Adipocyte (in vitro differentiated cells): ENCODE results near the gene CTF1.
A peak's percentile ranks its signal among the peaks of the same experiment; 100 is the strongest.
"Not testable (repeated sequence)": the region's sequence is repeated elsewhere in the genome, so short reads cannot be mapped to it uniquely, and the experiment has no call there.

ENCODE experiments used
- DNase-seq: peaks from one replicate; pipeline ENCODE4 v3.0.0-alpha.2; 2015; ENCODE audit warnings: low read depth
- H3K27me3 ChIP-seq: replicated peaks from 2 replicates; pipeline ENCODE4 v1.7.0; 2013; ENCODE audit warnings: mild to moderate bottlenecking, low read length, moderate library complexity; ENCODE audit not compliant: control insufficient read depth, insufficient read depth
- H3K36me3 ChIP-seq: 2 replicates; pipeline ENCODE4 v1.7.0; 2013; ENCODE audit warnings: low read length, mild to moderate bottlenecking, moderate library complexity; ENCODE audit not compliant: control insufficient read depth, insufficient read depth, severe bottlenecking
- H3K4me1 ChIP-seq: 2 replicates; pipeline ENCODE4 v1.7.0; 2013; ENCODE audit warnings: mild to moderate bottlenecking, low read length, moderate library complexity; ENCODE audit not compliant: control insufficient read depth, insufficient read depth
- H3K4me3 ChIP-seq: 2 replicates; pipeline ENCODE4 v1.7.0; 2013; ENCODE audit warnings: mild to moderate bottlenecking, low read length, moderate library complexity
- H3K9ac ChIP-seq: 2 replicates; pipeline ENCODE4 v1.7.0; 2013; ENCODE audit warnings: mild to moderate bottlenecking, low read length, moderate library complexity
- H3K9me3 ChIP-seq: 2 replicates; pipeline ENCODE4 v1.7.0; 2013; ENCODE audit warnings: mild to moderate bottlenecking, low read length, moderate library complexity; ENCODE audit not compliant: control insufficient read depth

Gene CTF1

DNA sequence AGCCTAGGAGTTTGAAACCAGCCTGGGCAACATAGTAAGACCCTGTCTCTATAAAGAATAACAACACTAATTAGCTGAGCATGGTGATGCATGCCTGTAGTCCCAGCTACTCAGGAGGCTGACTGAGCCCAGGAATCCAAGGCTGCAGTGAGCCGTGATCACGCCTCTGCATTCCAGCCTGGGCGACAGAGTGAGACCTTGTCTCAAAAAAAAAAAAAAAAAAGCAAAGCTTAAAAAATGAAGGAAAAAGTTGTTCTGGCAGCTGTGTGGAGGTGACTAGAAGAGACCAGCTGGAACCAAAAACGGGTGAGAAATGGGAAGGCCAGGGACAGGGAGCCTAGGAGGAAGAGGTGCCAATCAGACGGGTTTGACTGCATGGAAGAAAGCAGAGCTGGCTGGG, 6.7 kb upstream of the CTF1 start:
- Histone ChIP-seq H3K9ac (no peak overlapping the region), H3K4me1 (peaks cover 13% of the 10 kb centered on the region), H3K4me3 (no peak overlapping the region), H3K9me3 (no peaks in the 10 kb centered on the region), H3K27me3 (no peaks in the 10 kb centered on the region), H3K36me3 (peaks cover 17% of the 10 kb centered on the region)
- no peak for DNase-seq

- not testable (repeated sequence) for H3K27me3 ChIP-seq, DNase-seq, H3K9ac ChIP-seq, H3K9me3 ChIP-seq, H3K36me3 ChIP-seq, H3K4me3 ChIP-seq
- H3K4me1 ChIP-seq, result peaks cover 29% of the 10 kb centered on the region
Observed at GRCh38 chr16:30891043-30891823, 5.2 kb upstream of the CTF1 start.

DNA sequence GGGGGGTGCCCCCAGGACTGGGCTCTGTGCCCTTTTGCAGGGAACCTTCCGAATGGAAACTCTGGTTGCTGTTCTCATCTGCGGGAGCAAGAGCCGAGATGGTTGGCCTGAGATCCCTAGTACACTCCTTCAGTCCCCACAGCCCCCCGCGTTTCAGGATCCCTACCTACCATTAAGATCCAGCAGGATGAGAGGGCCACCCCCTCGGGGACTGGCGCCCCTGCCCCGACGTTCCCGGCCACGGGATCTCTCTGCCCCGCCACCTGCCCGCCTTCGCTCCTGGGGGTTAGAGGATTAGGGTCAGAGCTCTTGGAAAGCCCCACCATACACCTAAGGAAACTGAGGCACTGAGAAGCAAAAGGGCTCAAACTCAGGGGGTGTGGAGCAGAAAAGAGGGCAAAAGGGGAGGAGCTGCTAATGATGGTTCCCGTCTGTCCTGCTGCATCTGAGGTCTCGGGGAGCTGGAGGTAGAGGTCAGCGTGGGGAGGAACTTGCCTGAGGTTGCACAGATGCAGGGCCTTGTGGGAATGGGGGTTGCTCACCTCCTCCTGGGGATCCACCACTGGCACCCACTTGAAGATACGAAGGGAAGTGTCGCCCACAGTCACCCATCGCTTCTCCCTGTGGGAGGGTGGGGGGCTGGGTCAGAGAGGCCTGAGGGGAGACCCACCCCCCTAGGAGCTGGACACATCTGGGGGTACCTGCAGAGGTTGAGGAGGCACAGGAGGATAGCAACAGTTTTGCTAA, 3.6 kb upstream of the CTF1 start:
- Histone ChIP-seq H3K36me3 (peaks cover 5% of the 10 kb centered on the region), H3K4me3 (peak overlapping the region; percentile 85), H3K4me1 (peaks cover 32% of the 10 kb centered on the region), H3K9ac (peak overlapping the region; percentile 96), H3K9me3 (no peaks in the 10 kb centered on the region), H3K27me3 (no peaks in the 10 kb centered on the region)
- DNase-seq, result no peak

GRCh38 chr16:30893417-30893743, 3.0 kb upstream of the CTF1 start:
- no peaks in the 10 kb centered on the region for H3K27me3 ChIP-seq
- H3K4me3 ChIP-seq, result peak overlapping the region; percentile 85
- H3K9me3 ChIP-seq, result no peaks in the 10 kb centered on the region
- peak overlapping the region; percentile 96 for H3K9ac ChIP-seq
- H3K36me3 ChIP-seq, result peaks cover 5% of the 10 kb centered on the region
- DNase-seq, result no peak
- H3K4me1 ChIP-seq, result peaks cover 32% of the 10 kb centered on the region

GRCh38 chr16:30893744-30894539, 2.5 kb upstream of the CTF1 start, which contains the start of gene BCL7C:
Gene BCL7C, minus strand, starts transcription at chr16:30894077. Its CDS starts 133 bp downstream, at chr16:30893944.
- Histone ChIP-seq H3K27me3 (no peaks in the 10 kb centered on the region), H3K4me1 (peaks cover 32% of the 10 kb centered on the region), H3K36me3 (peaks cover 4% of the 10 kb centered on the region), H3K9ac (peak within 1 kb of the TSS; percentile 96), H3K9me3 (no peaks in the 10 kb centered on the region), H3K4me3 (peak within 1 kb of the TSS; percentile 85)
- DNase-seq, result peak; percentile 96

DNA sequence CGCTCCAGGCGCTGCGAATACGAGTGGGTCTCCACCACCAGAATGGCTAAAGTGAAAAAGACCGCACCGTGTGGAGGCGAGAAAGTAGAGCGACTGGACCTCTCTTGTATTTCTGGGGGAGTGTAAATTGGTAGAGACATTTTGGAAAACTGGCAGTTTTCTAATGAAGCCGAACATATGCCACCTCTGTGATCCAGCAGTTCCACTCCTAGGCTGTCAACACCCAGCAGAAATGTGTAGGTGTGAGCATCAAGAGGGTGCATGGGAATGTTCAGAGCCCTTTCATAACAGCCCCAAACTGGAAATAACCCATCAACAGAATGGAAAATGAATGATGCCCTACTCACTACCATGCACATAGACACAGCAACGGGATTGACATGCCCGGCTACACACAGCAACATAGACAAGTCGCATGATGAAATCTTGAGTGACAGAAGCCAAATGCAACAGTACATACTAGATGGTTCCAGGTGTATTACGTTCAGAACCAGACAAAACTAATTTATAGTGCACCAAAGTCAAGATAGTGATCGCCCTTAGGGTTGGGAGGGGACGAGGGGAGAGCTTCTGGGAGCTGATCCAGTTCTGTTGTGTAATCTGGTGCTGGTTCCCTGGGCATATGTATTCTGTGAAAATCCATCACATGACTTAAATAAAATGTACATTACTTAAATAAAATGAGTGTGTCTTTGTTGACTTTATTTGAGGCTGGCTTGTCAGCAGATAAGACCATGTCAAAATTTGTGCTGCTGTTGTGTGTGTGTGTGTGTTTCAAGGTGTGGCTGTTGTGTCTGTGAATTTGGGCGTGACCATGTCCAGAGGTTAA, 1.7 kb upstream of the CTF1 start:
- H3K4me1 ChIP-seq, result peaks cover 32% of the 10 kb centered on the region
- no peaks in the 10 kb centered on the region for H3K9me3 ChIP-seq
- no peaks in the 10 kb centered on the region for H3K36me3 ChIP-seq
- peak overlapping the region; percentile 82 for H3K4me3 ChIP-seq
- peak overlapping the region; percentile 76 for H3K9ac ChIP-seq
- H3K27me3 ChIP-seq, result no peaks in the 10 kb centered on the region
- DNase-seq, result peak; percentile 74

DNA sequence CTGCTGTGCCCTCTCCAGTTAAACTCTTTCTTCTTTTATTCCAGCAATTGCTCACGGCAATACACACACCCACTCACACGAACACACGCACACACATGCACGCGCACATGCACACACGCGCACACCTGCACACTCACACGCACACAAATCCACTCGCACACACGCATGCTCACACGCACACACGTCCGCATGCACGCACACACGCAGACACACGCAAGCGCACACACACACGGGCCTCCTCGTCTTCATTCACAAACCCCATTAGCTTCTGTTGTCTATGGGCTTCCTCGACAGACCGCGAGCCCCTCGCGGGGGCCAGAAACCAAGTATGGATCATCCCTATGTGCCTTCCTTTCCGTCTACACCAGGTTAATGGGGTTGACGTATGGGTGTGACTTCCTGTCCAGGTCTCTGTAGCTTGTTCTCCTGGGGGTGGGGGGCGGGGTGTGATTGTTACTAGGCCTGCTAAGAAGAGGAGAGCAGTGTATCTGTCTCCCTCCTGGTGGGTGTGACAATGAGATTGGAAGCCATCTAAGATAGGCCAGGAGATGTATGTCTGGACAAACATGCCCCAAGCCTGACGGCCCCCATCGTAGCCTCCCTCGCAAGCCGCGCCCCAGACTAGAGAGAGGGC, 670 bp upstream of the CTF1 start:
- H3K4me3 ChIP-seq, result peak overlapping the region; percentile 83
- no peaks in the 10 kb centered on the region for H3K36me3 ChIP-seq
- H3K27me3 ChIP-seq, result no peaks in the 10 kb centered on the region
- peak overlapping the region; percentile 94 for H3K9ac ChIP-seq
- no peaks in the 10 kb centered on the region for H3K9me3 ChIP-seq
- DNase-seq, result no peak
- peaks cover 32% of the 10 kb centered on the region for H3K4me1 ChIP-seq

DNA sequence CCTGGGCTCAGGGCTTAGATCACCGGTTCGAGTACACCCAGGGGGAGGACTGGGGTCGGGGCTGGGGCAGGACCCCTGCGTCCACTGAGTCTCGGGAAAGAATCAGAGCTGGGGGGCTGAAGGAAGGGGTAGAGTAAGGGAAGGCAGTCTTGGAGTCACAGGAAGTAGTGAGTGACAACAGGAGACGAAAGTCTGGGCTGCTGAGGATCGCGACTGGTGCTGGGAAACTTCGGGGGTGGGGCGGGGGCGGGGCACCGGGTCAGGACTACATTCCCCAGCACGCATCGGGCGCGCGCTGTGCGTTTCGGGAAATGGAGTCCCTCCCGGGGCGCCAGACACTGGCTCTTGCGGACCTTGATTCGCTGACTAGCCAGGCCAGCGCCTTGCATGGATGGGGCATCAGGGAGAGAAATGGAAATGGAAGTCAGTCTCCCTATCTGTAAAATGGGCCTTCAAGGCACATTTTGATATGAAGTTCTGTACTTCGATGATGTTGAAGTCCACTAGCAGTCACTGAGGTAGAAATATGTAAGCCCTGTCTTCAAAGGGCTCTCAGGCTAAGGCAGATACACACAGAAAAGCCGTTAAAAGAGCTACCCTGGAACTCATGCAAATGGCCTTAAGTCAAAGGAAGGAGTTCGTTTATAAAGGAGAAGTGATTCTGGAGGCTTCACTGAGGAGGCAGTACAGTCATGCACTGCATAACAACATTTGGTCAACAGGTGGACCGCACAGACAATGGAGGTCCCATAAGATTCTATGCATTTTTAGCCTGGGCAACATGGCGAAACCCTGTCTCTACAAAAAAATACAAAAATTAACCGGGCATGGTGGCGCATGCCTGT, 697 bp downstream of the CTF1 start:
- Histone ChIP-seq H3K36me3 (no peaks in the 10 kb centered on the region), H3K4me1 (peaks cover 35% of the 10 kb centered on the region), H3K27me3 (no peaks in the 10 kb centered on the region), H3K9ac (peak overlapping the region; percentile 94), H3K4me3 (peak overlapping the region; percentile 83), H3K9me3 (no peaks in the 10 kb centered on the region)
- DNase-seq, result peak; percentile 97

DNA sequence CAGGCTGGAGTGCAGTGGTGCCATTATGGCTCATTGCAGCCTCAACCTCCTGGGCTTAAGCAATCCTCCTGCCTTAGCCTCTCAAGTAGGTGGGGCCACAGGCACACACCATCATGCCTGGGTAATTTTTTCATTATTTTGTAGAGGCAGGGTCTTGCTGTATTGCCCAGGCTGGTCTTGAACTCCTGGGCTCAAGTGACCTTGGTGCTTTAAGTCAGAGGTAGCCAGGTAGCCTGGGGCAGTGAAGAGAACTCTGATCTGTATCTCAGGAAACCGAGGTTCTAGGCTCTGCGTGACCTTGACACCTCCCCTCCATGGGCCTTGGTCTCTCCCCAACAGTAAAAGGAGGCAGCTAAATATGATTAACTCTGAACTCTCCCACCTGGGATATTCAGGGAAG, 3.4 kb downstream of the CTF1 start:
- Histone ChIP-seq H3K27me3 (no peaks in the 10 kb centered on the region), H3K4me1 (peaks cover 21% of the 10 kb centered on the region), H3K9ac (no peak overlapping the region), H3K4me3 (no peak overlapping the region), H3K9me3 (no peaks in the 10 kb centered on the region), H3K36me3 (no peaks in the 10 kb centered on the region)
- no peak for DNase-seq

DNA sequence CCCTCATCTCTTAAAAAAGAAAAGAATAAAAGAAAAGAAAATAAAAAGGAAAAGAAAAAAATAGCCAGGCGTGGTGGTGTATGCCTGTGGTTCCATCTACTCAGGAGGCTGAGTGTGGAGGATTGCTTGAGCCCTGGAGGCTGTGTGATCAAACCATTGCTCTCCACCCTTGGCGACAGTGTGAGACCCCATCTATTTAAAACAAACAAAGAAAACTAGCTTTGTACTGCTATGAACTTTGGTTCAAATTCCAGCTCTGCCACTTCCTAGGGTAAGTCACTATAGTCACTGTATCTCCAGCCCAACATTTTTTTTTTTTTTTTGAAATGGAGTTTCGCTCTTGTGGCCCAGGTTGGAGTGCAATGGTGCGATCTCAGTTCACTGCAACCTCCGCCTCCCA, 4.2 kb downstream of the CTF1 start:
- H3K4me3 ChIP-seq, result no peak overlapping the region
- H3K27me3 ChIP-seq, result no peaks in the 10 kb centered on the region
- peaks cover 13% of the 10 kb centered on the region for H3K4me1 ChIP-seq
- H3K9ac ChIP-seq, result no peak overlapping the region
- H3K9me3 ChIP-seq, result no peaks in the 10 kb centered on the region
- no peak for DNase-seq
- H3K36me3 ChIP-seq, result no peaks in the 10 kb centered on the region
